K562 (cell line): Measurements from ENCODE around the gene RWDD1. TPM values are rescaled to one million over a fixed set of nuclear protein-coding genes. Genes with fewer than 3 reads are reported as not detected.

Experiments
- NONO ChIP-seq, 2 experiments: fragments of 200-400 bp in 1 of 2; fragments of 450-650 bp in 1 of 2; formaldehyde crosslinking in 1 of 2; IDR thresholded peaks; 2 replicates each; pipeline ENCODE4 v1.6.1; 2017; ENCODE audit warnings: low read depth in 2 of 2, mild to moderate bottlenecking in 2 of 2, moderate library complexity in 2 of 2, low read length in 1 of 2
- RFX7 ChIP-seq: fragments of 250-450 bp; sonication (Bioruptor Pico); IDR thresholded peaks from 2 replicates; pipeline ENCODE4 v1.5.1; 2021; ENCODE audit warnings: mild to moderate bottlenecking
- SNRNP70 ChIP-seq: fragments of 200-400 bp; formaldehyde crosslinking; optimal IDR thresholded peaks from 2 replicates; pipeline ENCODE3; 2017; ENCODE audit warnings: low read depth, low read length
- ZNF445 ChIP-seq: fragments of 250-450 bp; sonication (Bioruptor Pico); IDR thresholded peaks from 2 replicates; pipeline ENCODE4 v1.4.0; 2020; ENCODE audit warnings: low read depth, mild to moderate bottlenecking, moderate library complexity
- polyA plus RNA-seq, 8 experiments: library from polyadenylated mRNA; depleted of rRNA in 4 of 8; stranded (reverse) in 5 of 8; unstranded in 3 of 8; fragments of >200 nt; fragmentation: Nextera tagmentation in 2 of 8; fragmentation: Illumina TruSeq in 1 of 8; extraction: Ambion mirVana in 2 of 8; extraction: Trizol in 1 of 8; gene quantifications; 2 replicates each; pipeline versions ENCODE4 v1.2.1 to v1.2.3, GENCODE V29; 2011 to 2014; ENCODE audit warnings: inconsistent platforms in 1 of 8, missing spikeins in 1 of 8
- total RNA-seq, 7 experiments: library from RNA; depleted of rRNA in 6 of 7; stranded (reverse); fragments of >200 nt in 6 of 7; fragmentation: Illumina TruSeq in 2 of 7; extraction: Trizol in 2 of 7; gene quantifications; 2 replicates each; pipeline versions ENCODE4 v1.2.1 to v1.2.3, GENCODE V29; 2011 to 2021; ENCODE audit warnings: low replicate concordance in 1 of 7
- TF ChIP-seq, protein P1 (sequence below): fragments of 250-450 bp; sonication (Bioruptor Pico); IDR thresholded peaks from 2 replicates; pipeline ENCODE4 v1.8.0; 2021; ENCODE audit warnings: moderate library complexity, mild to moderate bottlenecking, inconsistent platforms
- TF ChIP-seq, protein P2 (sequence below), 3 experiments: IDR thresholded peaks in 2 of 3; conservative IDR thresholded peaks in 1 of 3; 2 replicates each; pipeline ENCODE4 v1.5.1; 2011 to 2012; ENCODE audit warnings: low read length in 3 of 3, mild to moderate bottlenecking in 3 of 3, control low read depth in 2 of 3, improper control_type of control experiment in 1 of 3, inconsistent platforms in 1 of 3, low read depth in 1 of 3, mixed read lengths in 1 of 3, moderate library complexity in 1 of 3; ENCODE audit not compliant: insufficient read depth in 2 of 3
- TF ChIP-seq, protein P3 (sequence below): sonication (generic); formaldehyde crosslinking; IDR thresholded peaks from 2 replicates; pipeline ENCODE4 v1.8.1; 2022; ENCODE audit warnings: missing genetic modification reagents
- TF ChIP-seq, protein P4 (sequence below): sonication (generic); formaldehyde crosslinking; IDR thresholded peaks from 2 replicates; pipeline ENCODE4 v1.8.0; 2023; ENCODE audit warnings: mild to moderate bottlenecking, missing genetic modification reagents
- TF ChIP-seq, protein P5 (sequence below), 2 experiments: fragments of 450-650 bp; IDR thresholded peaks; 2 replicates each; pipeline ENCODE4 v1.6.1; 2016; ENCODE audit warnings: mild to moderate bottlenecking in 2 of 2, borderline replicate concordance in 1 of 2, low read depth in 1 of 2, moderate library complexity in 1 of 2

The RWDD1 gene
- total and polyA plus RNA-seq, 9 of the 15 experiments (the other 6 are each of a cell fraction or from before 2014, with no cell fraction given), result 31.9 to 89.8 (median 48.7) TPM

DNA sequence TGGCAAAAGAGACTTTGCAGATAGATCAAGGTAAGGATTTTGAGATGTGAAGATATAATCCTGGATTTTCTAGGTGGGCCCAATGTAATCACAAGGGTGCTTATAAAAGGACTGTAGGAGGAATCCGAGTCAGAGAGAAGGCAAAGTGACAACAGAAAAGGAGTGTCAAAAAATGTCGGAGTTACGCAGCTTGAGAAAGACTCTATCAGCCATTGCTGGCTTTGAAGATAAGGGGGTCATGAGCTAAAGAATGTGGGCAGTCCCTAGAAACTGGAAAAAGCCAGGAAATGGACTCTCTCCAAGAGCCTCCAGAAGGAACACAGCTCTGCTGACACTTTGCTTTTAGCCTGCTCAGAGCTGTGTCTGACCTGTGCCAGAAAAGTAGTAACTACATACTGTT lies 8.7 kb upstream of the RWDD1 start (continued):
- TF ChIP-seq, protein P1, sequence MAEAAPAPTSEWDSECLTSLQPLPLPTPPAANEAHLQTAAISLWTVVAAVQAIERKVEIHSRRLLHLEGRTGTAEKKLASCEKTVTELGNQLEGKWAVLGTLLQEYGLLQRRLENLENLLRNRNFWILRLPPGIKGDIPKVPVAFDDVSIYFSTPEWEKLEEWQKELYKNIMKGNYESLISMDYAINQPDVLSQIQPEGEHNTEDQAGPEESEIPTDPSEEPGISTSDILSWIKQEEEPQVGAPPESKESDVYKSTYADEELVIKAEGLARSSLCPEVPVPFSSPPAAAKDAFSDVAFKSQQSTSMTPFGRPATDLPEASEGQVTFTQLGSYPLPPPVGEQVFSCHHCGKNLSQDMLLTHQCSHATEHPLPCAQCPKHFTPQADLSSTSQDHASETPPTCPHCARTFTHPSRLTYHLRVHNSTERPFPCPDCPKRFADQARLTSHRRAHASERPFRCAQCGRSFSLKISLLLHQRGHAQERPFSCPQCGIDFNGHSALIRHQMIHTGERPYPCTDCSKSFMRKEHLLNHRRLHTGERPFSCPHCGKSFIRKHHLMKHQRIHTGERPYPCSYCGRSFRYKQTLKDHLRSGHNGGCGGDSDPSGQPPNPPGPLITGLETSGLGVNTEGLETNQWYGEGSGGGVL, result no peak
- TF ChIP-seq RFX7 (CRISPR knock-in tag) (no peak), NONO (IDR thresholded peaks at IDR 0.05; ENCODE audit: low read depth in 2 of 2, low read length in 1 of 2) (no peak), ZNF445 (CRISPR knock-in tag) (no peak), SNRNP70 (no peak)
- TF ChIP-seq, protein P2, sequence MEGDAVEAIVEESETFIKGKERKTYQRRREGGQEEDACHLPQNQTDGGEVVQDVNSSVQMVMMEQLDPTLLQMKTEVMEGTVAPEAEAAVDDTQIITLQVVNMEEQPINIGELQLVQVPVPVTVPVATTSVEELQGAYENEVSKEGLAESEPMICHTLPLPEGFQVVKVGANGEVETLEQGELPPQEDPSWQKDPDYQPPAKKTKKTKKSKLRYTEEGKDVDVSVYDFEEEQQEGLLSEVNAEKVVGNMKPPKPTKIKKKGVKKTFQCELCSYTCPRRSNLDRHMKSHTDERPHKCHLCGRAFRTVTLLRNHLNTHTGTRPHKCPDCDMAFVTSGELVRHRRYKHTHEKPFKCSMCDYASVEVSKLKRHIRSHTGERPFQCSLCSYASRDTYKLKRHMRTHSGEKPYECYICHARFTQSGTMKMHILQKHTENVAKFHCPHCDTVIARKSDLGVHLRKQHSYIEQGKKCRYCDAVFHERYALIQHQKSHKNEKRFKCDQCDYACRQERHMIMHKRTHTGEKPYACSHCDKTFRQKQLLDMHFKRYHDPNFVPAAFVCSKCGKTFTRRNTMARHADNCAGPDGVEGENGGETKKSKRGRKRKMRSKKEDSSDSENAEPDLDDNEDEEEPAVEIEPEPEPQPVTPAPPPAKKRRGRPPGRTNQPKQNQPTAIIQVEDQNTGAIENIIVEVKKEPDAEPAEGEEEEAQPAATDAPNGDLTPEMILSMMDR (IDR thresholded peaks at IDR 0.05 in 2 of 3, conservative IDR thresholded peaks at IDR 0.05 in 1 of 3; ENCODE audit: insufficient read depth in 2 of 3, low read depth in 1 of 3, low read length in 3 of 3), result no peak
- TF ChIP-seq, protein P3, sequence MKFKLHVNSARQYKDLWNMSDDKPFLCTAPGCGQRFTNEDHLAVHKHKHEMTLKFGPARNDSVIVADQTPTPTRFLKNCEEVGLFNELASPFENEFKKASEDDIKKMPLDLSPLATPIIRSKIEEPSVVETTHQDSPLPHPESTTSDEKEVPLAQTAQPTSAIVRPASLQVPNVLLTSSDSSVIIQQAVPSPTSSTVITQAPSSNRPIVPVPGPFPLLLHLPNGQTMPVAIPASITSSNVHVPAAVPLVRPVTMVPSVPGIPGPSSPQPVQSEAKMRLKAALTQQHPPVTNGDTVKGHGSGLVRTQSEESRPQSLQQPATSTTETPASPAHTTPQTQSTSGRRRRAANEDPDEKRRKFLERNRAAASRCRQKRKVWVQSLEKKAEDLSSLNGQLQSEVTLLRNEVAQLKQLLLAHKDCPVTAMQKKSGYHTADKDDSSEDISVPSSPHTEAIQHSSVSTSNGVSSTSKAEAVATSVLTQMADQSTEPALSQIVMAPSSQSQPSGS (CRISPR knock-in tag), result no peak
- TF ChIP-seq, protein P4, sequence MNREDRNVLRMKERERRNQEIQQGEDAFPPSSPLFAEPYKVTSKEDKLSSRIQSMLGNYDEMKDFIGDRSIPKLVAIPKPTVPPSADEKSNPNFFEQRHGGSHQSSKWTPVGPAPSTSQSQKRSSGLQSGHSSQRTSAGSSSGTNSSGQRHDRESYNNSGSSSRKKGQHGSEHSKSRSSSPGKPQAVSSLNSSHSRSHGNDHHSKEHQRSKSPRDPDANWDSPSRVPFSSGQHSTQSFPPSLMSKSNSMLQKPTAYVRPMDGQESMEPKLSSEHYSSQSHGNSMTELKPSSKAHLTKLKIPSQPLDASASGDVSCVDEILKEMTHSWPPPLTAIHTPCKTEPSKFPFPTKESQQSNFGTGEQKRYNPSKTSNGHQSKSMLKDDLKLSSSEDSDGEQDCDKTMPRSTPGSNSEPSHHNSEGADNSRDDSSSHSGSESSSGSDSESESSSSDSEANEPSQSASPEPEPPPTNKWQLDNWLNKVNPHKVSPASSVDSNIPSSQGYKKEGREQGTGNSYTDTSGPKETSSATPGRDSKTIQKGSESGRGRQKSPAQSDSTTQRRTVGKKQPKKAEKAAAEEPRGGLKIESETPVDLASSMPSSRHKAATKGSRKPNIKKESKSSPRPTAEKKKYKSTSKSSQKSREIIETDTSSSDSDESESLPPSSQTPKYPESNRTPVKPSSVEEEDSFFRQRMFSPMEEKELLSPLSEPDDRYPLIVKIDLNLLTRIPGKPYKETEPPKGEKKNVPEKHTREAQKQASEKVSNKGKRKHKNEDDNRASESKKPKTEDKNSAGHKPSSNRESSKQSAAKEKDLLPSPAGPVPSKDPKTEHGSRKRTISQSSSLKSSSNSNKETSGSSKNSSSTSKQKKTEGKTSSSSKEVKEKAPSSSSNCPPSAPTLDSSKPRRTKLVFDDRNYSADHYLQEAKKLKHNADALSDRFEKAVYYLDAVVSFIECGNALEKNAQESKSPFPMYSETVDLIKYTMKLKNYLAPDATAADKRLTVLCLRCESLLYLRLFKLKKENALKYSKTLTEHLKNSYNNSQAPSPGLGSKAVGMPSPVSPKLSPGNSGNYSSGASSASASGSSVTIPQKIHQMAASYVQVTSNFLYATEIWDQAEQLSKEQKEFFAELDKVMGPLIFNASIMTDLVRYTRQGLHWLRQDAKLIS, result no peak
- TF ChIP-seq, protein P5, sequence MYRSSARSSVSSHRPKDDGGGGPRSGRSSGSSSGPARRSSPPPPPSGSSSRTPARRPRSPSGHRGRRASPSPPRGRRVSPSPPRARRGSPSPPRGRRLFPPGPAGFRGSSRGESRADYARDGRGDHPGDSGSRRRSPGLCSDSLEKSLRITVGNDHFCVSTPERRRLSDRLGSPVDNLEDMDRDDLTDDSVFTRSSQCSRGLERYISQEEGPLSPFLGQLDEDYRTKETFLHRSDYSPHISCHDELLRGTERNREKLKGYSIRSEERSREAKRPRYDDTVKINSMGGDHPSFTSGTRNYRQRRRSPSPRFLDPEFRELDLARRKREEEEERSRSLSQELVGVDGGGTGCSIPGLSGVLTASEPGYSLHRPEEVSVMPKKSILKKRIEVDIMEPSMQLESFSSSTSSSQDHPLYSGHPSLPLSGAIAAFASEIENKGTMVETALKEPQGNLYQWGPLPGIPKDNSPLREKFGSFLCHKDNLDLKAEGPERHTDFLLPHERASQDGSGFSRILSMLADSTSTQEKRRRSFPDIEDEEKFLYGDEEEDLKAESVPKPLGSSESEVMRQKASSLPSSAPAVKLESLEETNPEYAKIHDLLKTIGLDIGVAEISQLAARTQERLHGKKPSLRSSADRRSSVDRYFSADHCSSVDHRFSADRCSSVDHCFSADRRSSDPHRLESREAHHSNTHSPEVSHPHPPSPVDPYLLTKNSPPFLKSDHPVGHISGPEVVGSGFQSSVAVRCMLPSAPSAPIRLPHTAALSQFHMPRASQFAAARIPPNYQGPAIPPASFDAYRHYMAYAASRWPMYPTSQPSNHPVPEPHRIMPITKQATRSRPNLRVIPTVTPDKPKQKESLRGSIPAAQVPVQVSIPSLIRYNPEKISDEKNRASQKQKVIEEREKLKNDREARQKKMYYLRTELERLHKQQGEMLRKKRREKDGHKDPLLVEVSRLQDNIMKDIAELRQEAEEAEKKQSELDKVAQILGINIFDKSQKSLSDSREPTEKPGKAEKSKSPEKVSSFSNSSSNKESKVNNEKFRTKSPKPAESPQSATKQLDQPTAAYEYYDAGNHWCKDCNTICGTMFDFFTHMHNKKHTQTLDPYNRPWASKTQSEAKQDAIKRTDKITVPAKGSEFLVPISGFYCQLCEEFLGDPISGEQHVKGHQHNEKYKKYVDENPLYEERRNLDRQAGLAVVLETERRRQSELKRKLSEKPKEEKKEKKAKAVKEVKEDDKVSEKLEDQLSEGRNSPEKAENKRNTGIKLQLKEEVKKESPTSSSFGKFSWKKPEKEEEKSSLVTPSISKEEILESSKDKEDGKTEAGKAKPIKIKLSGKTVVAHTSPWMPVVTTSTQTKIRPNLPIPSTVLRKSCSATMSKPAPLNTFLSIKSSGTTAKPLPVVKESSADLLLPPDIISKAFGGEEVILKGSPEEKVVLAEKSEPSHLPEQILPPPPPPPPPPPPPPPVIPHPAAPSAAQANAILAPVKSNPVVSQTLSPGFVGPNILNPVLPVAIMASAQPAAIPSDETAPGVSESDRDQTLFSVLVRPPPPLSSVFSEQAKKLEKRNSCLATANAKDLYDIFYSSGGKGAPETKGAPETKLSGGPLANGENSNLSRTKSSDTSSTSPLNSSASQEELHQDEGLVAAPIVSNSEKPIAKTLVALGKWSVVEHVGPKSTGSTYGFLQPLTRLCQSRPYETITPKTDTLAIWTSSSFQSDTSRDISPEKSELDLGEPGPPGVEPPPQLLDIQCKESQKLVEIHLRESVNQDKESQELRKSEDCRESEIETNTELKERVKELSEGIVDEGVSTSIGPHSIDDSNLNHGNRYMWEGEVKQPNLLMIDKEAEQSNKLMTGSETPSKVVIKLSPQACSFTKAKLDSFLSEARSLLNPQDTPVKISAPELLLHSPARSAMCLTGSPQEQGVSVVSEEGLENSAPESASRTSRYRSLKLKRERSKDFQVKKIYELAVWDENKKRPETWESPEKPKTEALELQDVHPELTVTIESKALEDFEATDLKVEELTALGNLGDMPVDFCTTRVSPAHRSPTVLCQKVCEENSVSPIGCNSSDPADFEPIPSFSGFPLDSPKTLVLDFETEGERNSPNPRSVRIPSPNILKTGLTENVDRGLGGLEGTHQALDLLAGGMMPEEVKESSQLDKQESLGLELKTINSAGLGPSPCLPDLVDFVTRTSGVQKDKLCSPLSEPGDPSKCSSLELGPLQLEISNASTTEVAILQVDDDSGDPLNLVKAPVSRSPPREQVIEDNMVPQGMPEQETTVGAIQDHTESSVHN (IDR thresholded peaks at IDR 0.05; ENCODE audit: borderline replicate concordance in 1 of 2, low read depth in 1 of 2), result no peak
